HepG2 (cell line): ENCODE data around the gene CGNL1. TPM values are rescaled to one million over a fixed set of nuclear protein-coding genes. Genes with fewer than 3 reads are reported as not detected.

ENCODE experiments used
- ARID4A ChIP-seq: sonication (generic); formaldehyde crosslinking; IDR thresholded peaks from 2 replicates; pipeline ENCODE4 v1.5.0; 2020; ENCODE audit warnings: mild to moderate bottlenecking, missing genetic modification reagents, borderline replicate concordance
- ATF4 ChIP-seq, 2 experiments: fragments of 450-650 bp in 1 of 2; sonication (generic) in 1 of 2; formaldehyde crosslinking; IDR thresholded peaks; 2 replicates each; pipeline versions ENCODE4 v1.5.0 to v1.8.0; 2020 to 2022; ENCODE audit warnings: mild to moderate bottlenecking in 1 of 2, missing genetic modification reagents in 1 of 2
- ATF7 ChIP-seq, 2 experiments: fragments of 450-650 bp in 1 of 2; sonication (generic) in 1 of 2; formaldehyde crosslinking in 1 of 2; IDR thresholded peaks; 2 replicates each; pipeline versions ENCODE4 v1.4.0 to v1.6.1; 2016 to 2020; ENCODE audit warnings: antibody characterized with exemption in 1 of 2, mild to moderate bottlenecking in 1 of 2, missing genetic modification reagents in 1 of 2
- ATF7-NPFF ChIP-seq: sonication (generic); formaldehyde crosslinking; IDR thresholded peaks from 2 replicates; pipeline ENCODE4 v1.8.1; 2023; ENCODE audit warnings: mild to moderate bottlenecking, low read depth, missing genetic modification reagents, moderate library complexity
- DMTF1 ChIP-seq: sonication (generic); formaldehyde crosslinking; IDR thresholded peaks from 2 replicates; pipeline ENCODE4 v1.4.0; 2020; ENCODE audit warnings: mild to moderate bottlenecking, missing genetic modification reagents
- MLXIP ChIP-seq: sonication (generic); formaldehyde crosslinking; IDR thresholded peaks from 2 replicates; pipeline ENCODE4 v1.9.0; 2021; ENCODE audit warnings: missing genetic modification reagents, borderline replicate concordance
- NFIB ChIP-seq: sonication (generic); formaldehyde crosslinking; IDR thresholded peaks from 2 replicates; pipeline ENCODE4 v1.9.0; 2021; ENCODE audit warnings: missing genetic modification reagents, mild to moderate bottlenecking, borderline replicate concordance
- RARA ChIP-seq: IDR thresholded peaks from 2 replicates; pipeline ENCODE4 v1.6.1; 2016; ENCODE audit warnings: missing genetic modification reagents, missing compliant biosample characterization
- SSRP1 ChIP-seq: IDR thresholded peaks from 2 replicates; pipeline ENCODE4 v1.6.1; 2016; ENCODE audit warnings: control low read depth
- ZBTB37 ChIP-seq: sonication (generic); formaldehyde crosslinking; IDR thresholded peaks from 2 replicates; pipeline ENCODE4 v1.4.0; 2020; ENCODE audit warnings: mild to moderate bottlenecking, missing genetic modification reagents
- ZNF3 ChIP-seq: IDR thresholded peaks from 2 replicates; pipeline ENCODE4 v1.7.0; 2017; ENCODE audit warnings: inconsistent platforms
- ZNF503 ChIP-seq: sonication (generic); formaldehyde crosslinking; IDR thresholded peaks from 2 replicates; pipeline ENCODE4 v1.4.0; 2020; ENCODE audit warnings: missing genetic modification reagents
- ZNF547 ChIP-seq: sonication (generic); formaldehyde crosslinking; IDR thresholded peaks from 2 replicates; pipeline ENCODE4 v1.5.1; 2020; ENCODE audit warnings: mild to moderate bottlenecking, missing genetic modification reagents
- polyA plus RNA-seq, 8 experiments: library from polyadenylated mRNA; depleted of rRNA in 3 of 8; stranded (reverse) in 7 of 8; unstranded in 1 of 8; fragments of >200 nt; fragmentation: Illumina TruSeq in 4 of 8; extraction: Trizol in 4 of 8; gene quantifications; 2 replicates each; pipeline versions ENCODE4 v1.2.1 to v1.2.3, GENCODE V29; 2011 to 2016; ENCODE audit warnings: low read depth in 4 of 8, missing spikeins in 1 of 8, mixed read lengths in 1 of 8; ENCODE audit not compliant: insufficient read depth in 1 of 8
- total RNA-seq, 5 experiments: library from RNA; depleted of rRNA; stranded (reverse); fragments of >200 nt; fragmentation: Illumina TruSeq; extraction: Trizol; gene quantifications; 2 replicates each; pipeline ENCODE4 v1.2.3, GENCODE V29; 2016; ENCODE audit warnings: low read depth in 1 of 5

The CGNL1 gene
- total and polyA plus RNA-seq, 2 of the 13 experiments (the other 11 are each of a cell fraction or from before 2014, with no cell fraction given): 5.6 to 15.6 TPM

- TF ChIP-seq DMTF1 (0 out of 2 replicates have a peak, but pooled peaks have one; percentile 51), ZNF547 (CRISPR knock-in tag) (peak; percentile 79), SSRP1 (CRISPR knock-in tag) (peak; percentile 13), ATF7-NPFF (peak; percentile 67; the same call in 1 of the 2 replicates), ATF7 (IDR thresholded peaks at IDR 0.05) (no peak), ATF7 (CRISPR knock-in tag; IDR thresholded peaks at IDR 0.05) (peak; percentile 34; the same call in 1 of the 2 replicates), ZBTB37 (CRISPR knock-in tag) (peak; percentile 87), RARA (CRISPR knock-in tag) (peak; percentile 80), ZNF503 (peak; percentile 71; the same call in 1 of the 2 replicates), ZNF3 (no peak), NFIB (CRISPR knock-in tag) (no peak), MLXIP (CRISPR knock-in tag) (no peak), ATF4 (CRISPR knock-in tag; IDR thresholded peaks at IDR 0.05) (peak in 1 of 2 experiments; percentile 63; a peak in 2 of 4 replicates), ARID4A (CRISPR knock-in tag) (peak; percentile 81; the same call in 1 of the 2 replicates)
Observed at GRCh38 chr15:57477736-57478522, 101.6 kb downstream of the CGNL1 start (continued).
